SK-N-SH (cell line): Measurements from ENCODE around the gene ORC3. TPM values are rescaled to one million over a fixed set of nuclear protein-coding genes. Genes with fewer than 3 reads are reported as not detected.

ENCODE experiments used
- CTCF ChIA-PET: fragments of 300-600, 350-600 bp; formaldehyde crosslinking; extraction: SDS; loops from one replicate; lab custom pipeline; 2021; lab: Yijun Ruan, JAX
- POLR2A ChIA-PET: fragments of 350-600 bp; sonication (Branson Sonifier 250); formaldehyde crosslinking; extraction: SDS; loops from one replicate; lab custom pipeline; 2020; ENCODE audit warnings: antibody characterized with exemption, inconsistent platforms; lab: Yijun Ruan, JAX
- DNase-seq: peaks from one replicate; pipeline ENCODE4 v3.0.0; 2012
- H2AFZ ChIP-seq: fragments of 200-600 bp; sonication (generic); 2 replicates; pipeline ENCODE4 v1.8.1; 2016; ENCODE audit warnings: antibody characterized with exemption, mild to moderate bottlenecking, low read depth
- H3F3A ChIP-seq: fragments of 200-600 bp; sonication (generic); replicated peaks from 2 replicates; pipeline ENCODE3; 2016; ENCODE audit warnings: antibody characterized with exemption, mild to moderate bottlenecking; ENCODE audit not compliant: insufficient read depth
- H3K27ac ChIP-seq, 2 experiments: fragments of 200-500 bp in 1 of 2; fragments of 200-600 bp in 1 of 2; sonication (Bioruptor generic) in 1 of 2; sonication (generic), shearing (Covaris generic) in 1 of 2; 2 replicates each; pipeline versions ENCODE4 v1.5.1 to v1.6.1; 2014 to 2016; ENCODE audit warnings: low read depth in 2 of 2, inconsistent platforms in 1 of 2, low read length in 1 of 2, mild to moderate bottlenecking in 1 of 2, mixed read lengths in 1 of 2
- H3K27me3 ChIP-seq: fragments of 200-600 bp; sonication (generic), shearing (Covaris generic); 2 replicates; pipeline ENCODE4 v1.6.1; 2016; ENCODE audit warnings: mixed run types; ENCODE audit not compliant: insufficient read depth
- H3K36me3 ChIP-seq, 2 experiments: fragments of 200-500 bp in 1 of 2; fragments of 200-600 bp in 1 of 2; sonication (Bioruptor generic) in 1 of 2; sonication (generic) in 1 of 2; replicated peaks in 1 of 2; 2 replicates each; pipeline versions ENCODE3 to v1.5.1; 2014 to 2016; ENCODE audit warnings: low read length in 1 of 2, mild to moderate bottlenecking in 1 of 2; ENCODE audit not compliant: insufficient read depth in 2 of 2, control insufficient read depth in 1 of 2
- H3K4me1 ChIP-seq, 2 experiments: fragments of 200-500 bp in 1 of 2; fragments of 200-600 bp in 1 of 2; sonication (Bioruptor generic) in 1 of 2; sonication (generic), shearing (Covaris generic) in 1 of 2; 2 replicates each; pipeline versions ENCODE4 v1.5.1 to v1.6.1; 2014 to 2016; ENCODE audit warnings: low read depth in 1 of 2, low read length in 1 of 2, mixed run types in 1 of 2; ENCODE audit not compliant: insufficient read depth in 2 of 2, control insufficient read depth in 1 of 2
- H3K4me2 ChIP-seq: fragments of 200-600 bp; sonication (generic), shearing (Covaris generic); 2 replicates; pipeline ENCODE4 v1.6.1; 2017; ENCODE audit warnings: mixed run types
- H3K4me3 ChIP-seq, 2 experiments: fragments of 200-500 bp in 1 of 2; fragments of 200-600 bp in 1 of 2; sonication (Bioruptor generic) in 1 of 2; sonication (generic), shearing (Covaris generic) in 1 of 2; 2 replicates each; pipeline versions ENCODE4 v1.5.1 to v1.8.1; 2014 to 2016; ENCODE audit warnings: low read depth in 2 of 2, inconsistent platforms in 1 of 2, low read length in 1 of 2, mild to moderate bottlenecking in 1 of 2, mixed read lengths in 1 of 2, moderate library complexity in 1 of 2
- H3K79me2 ChIP-seq: fragments of 200-600 bp; sonication (generic); 2 replicates; pipeline ENCODE4 v1.8.1; 2017; ENCODE audit warnings: mild to moderate bottlenecking; ENCODE audit not compliant: insufficient read depth
- H3K9ac ChIP-seq: fragments of 200-600 bp; sonication (generic); 2 replicates; pipeline ENCODE4 v1.6.1; 2017; ENCODE audit warnings: mixed run types
- H3K9me2 ChIP-seq: fragments of 200-600 bp; sonication (generic); 2 replicates; pipeline ENCODE4 v1.6.1; 2017; ENCODE audit warnings: mixed run types
- H3K9me3 ChIP-seq: fragments of 200-600 bp; sonication (generic); 2 replicates; pipeline ENCODE4 v1.6.1; 2017; ENCODE audit warnings: mixed run types, mild to moderate bottlenecking, moderate library complexity
- H4K20me1 ChIP-seq: fragments of 200-600 bp; sonication (generic); 2 replicates; pipeline ENCODE4 v1.6.1; 2017; ENCODE audit warnings: mild to moderate bottlenecking, mixed run types; ENCODE audit not compliant: insufficient read depth
- ELF1 ChIP-seq: IDR thresholded peaks from 2 replicates; pipeline ENCODE4 v1.4.0; 2012
- EZH2phosphoT487 ChIP-seq: fragments of 200-600 bp; sonication (generic); IDR thresholded peaks from 2 replicates; pipeline ENCODE4 v1.6.1; 2017; ENCODE audit warnings: low read depth, mixed run types, mild to moderate bottlenecking, antibody characterized with exemption, moderate library complexity, borderline replicate concordance
- FOSL2 ChIP-seq: IDR thresholded peaks from 2 replicates; pipeline ENCODE4 v1.4.0; 2012; ENCODE audit warnings: low read depth, mild to moderate bottlenecking, moderate library complexity, borderline replicate concordance
- FOXJ3 ChIP-seq: sonication (generic); formaldehyde crosslinking; IDR thresholded peaks from 2 replicates; pipeline ENCODE4 v1.5.1; 2020; ENCODE audit warnings: mild to moderate bottlenecking, missing genetic modification reagents
- GABPA ChIP-seq: IDR thresholded peaks from 2 replicates; pipeline ENCODE4 v1.4.0; 2012; ENCODE audit warnings: low read depth, mild to moderate bottlenecking
- GATA2 ChIP-seq: sonication (generic); formaldehyde crosslinking; IDR thresholded peaks from 2 replicates; pipeline ENCODE4 v1.5.0; 2020; ENCODE audit warnings: mild to moderate bottlenecking, missing genetic modification reagents
- NFIC ChIP-seq: IDR thresholded peaks from 2 replicates; pipeline ENCODE4 v1.4.0; 2012; ENCODE audit warnings: borderline replicate concordance
- NRF1 ChIP-seq: IDR thresholded peaks from 2 replicates; pipeline ENCODE4 v1.6.1; 2012; ENCODE audit warnings: low read depth, mild to moderate bottlenecking, low read length
- RAD21 ChIP-seq: IDR thresholded peaks from 2 replicates; pipeline ENCODE4 v1.6.1; 2012; ENCODE audit warnings: mild to moderate bottlenecking, low read length
- SIN3A ChIP-seq: IDR thresholded peaks from 2 replicates; pipeline ENCODE4 v1.6.1; 2012; ENCODE audit warnings: low read depth, mild to moderate bottlenecking, low read length, moderate library complexity, borderline replicate concordance
- SMC3 ChIP-seq: IDR thresholded peaks from 2 replicates; pipeline ENCODE4 v1.6.1; 2012; ENCODE audit warnings: low read depth, low read length, improper control_type of control experiment
- TAF1 ChIP-seq: IDR thresholded peaks from 2 replicates; pipeline ENCODE4 v1.6.1; 2012; ENCODE audit warnings: low read depth, mild to moderate bottlenecking, low read length, moderate library complexity, borderline replicate concordance
- TEAD4 ChIP-seq: IDR thresholded peaks from 2 replicates; pipeline ENCODE4 v1.4.0; 2012; ENCODE audit warnings: mild to moderate bottlenecking, borderline replicate concordance; ENCODE audit not compliant: insufficient read depth
- USF1 ChIP-seq: IDR thresholded peaks from 2 replicates; pipeline ENCODE4 v1.4.0; 2012; ENCODE audit warnings: low read depth, borderline replicate concordance
- WGBS: methylation state at CpG from one replicate; pipeline ENCODE4 v1.1.6; 2017; ENCODE audit warnings: low lambda C conversion rate; 5-methylcytosine and 5-hydroxymethylcytosine counted together
- polyA plus RNA-seq, 3 experiments: library from polyadenylated mRNA; depleted of rRNA; stranded (reverse); fragments of >200 nt; gene quantifications; 2 replicates each; pipeline ENCODE4 v1.2.3, GENCODE V29; 2012
- TF ChIP-seq, protein P1 (sequence below): IDR thresholded peaks from 2 replicates; pipeline ENCODE4 v1.4.0; 2012; ENCODE audit warnings: low read depth, borderline replicate concordance
- TF ChIP-seq, protein P2 (sequence below): IDR thresholded peaks from 2 replicates; pipeline ENCODE4; 2012
- TF ChIP-seq, protein P3 (sequence below): IDR thresholded peaks from 2 replicates; pipeline ENCODE4 v1.4.0; 2012; ENCODE audit warnings: low read depth

ORC3 gene
- polyA plus RNA-seq, 1 of the 3 experiments (the other 2 are of a cell fraction) = 13.3 TPM

DNA sequence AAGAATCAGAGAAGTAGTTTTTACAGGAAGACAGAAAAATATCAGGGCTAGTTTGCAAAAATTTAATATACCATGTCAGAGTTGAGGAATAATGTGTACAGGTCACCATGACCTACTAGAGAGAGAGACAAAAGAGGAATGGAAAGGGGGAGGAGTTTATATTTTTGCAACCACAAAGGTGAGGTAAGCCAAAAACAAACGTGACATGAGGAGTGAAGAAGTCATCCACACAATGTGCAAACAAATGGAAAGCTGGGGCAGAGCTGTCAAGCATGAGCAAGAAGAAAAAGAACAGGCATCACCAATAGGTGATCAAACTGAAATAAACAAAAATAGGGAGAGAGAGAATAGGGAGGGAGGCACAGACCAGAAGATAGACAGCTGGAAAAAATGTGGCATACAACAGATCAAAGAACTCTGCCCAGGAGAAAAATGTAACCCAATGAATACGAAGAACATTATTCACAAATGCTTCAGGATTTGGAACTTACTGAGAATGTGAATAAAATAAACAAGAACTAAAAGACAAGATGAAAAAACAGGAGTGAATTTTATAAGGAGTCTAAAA is 15.6 kb upstream of the ORC3 start:
- Histone ChIP-seq H3K9ac (no peak overlapping the region), H2AFZ (no peak overlapping the region), H3K9me3 (no peaks in the 10 kb centered on the region), H4K20me1 (peaks cover 44% of the 10 kb centered on the region), H3K79me2 (peaks cover 97% of the 10 kb centered on the region), H3K36me3 (peaks cover 2 to 14% of the 10 kb centered on the region in 2 experiments), H3K27me3 (no peaks in the 10 kb centered on the region), H3K9me2 (no peaks in the 10 kb centered on the region), H3K27ac (no peak overlapping the region), H3K4me2 (no peak overlapping the region), H3K4me3 (no peak overlapping the region), H3F3A (no peaks in the 10 kb centered on the region), H3K4me1 (no peaks in the 10 kb centered on the region; a peak in 1 of 4 replicates)
- POLR2A ChIA-PET = no interaction called here
- no peak for DNase-seq
- CTCF ChIA-PET = no interaction called here
- TF ChIP-seq, protein P1, sequence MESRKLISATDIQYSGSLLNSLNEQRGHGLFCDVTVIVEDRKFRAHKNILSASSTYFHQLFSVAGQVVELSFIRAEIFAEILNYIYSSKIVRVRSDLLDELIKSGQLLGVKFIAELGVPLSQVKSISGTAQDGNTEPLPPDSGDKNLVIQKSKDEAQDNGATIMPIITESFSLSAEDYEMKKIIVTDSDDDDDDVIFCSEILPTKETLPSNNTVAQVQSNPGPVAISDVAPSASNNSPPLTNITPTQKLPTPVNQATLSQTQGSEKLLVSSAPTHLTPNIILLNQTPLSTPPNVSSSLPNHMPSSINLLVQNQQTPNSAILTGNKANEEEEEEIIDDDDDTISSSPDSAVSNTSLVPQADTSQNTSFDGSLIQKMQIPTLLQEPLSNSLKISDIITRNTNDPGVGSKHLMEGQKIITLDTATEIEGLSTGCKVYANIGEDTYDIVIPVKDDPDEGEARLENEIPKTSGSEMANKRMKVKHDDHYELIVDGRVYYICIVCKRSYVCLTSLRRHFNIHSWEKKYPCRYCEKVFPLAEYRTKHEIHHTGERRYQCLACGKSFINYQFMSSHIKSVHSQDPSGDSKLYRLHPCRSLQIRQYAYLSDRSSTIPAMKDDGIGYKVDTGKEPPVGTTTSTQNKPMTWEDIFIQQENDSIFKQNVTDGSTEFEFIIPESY = no peak
- TF ChIP-seq, protein P2, sequence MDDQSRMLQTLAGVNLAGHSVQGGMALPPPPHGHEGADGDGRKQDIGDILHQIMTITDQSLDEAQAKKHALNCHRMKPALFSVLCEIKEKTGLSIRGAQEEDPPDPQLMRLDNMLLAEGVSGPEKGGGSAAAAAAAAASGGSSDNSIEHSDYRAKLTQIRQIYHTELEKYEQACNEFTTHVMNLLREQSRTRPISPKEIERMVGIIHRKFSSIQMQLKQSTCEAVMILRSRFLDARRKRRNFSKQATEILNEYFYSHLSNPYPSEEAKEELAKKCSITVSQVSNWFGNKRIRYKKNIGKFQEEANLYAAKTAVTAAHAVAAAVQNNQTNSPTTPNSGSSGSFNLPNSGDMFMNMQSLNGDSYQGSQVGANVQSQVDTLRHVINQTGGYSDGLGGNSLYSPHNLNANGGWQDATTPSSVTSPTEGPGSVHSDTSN = no peak
- TF ChIP-seq RAD21 (no peak), USF1 (no peak), SMC3 (no peak), GABPA (no peak), TEAD4 (no peak)
- 76% methylated on average over 2 of the region's 2 CpGs for WGBS

GRCh38 chr6:87575423-87575822 is 14.5 kb upstream of the ORC3 start:
- no peak overlapping the region for H3K4me2 ChIP-seq
- no peak for TF ChIP-seq SMC3
- TF ChIP-seq SIN3A = no peak
- TF ChIP-seq, protein P3, sequence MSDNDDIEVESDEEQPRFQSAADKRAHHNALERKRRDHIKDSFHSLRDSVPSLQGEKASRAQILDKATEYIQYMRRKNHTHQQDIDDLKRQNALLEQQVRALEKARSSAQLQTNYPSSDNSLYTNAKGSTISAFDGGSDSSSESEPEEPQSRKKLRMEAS = no peak
- no peak for TF ChIP-seq NRF1
- TF ChIP-seq GABPA = no peak
- no peak for TF ChIP-seq FOSL2
- no peak for TF ChIP-seq USF1
- no peak for TF ChIP-seq TAF1
- no peak for TF ChIP-seq NFIC
- no peak for TF ChIP-seq FOXJ3
- TF ChIP-seq, protein P1 = no peak
- TF ChIP-seq ELF1 = no peak
- TF ChIP-seq GATA2 (CRISPR knock-in tag) = no peak
- TF ChIP-seq EZH2phosphoT487 = no peak

More at GRCh38 chr6:87575423-87575822, 14.5 kb upstream of the ORC3 start:
- ChIA-PET POLR2A (no interaction called here), CTCF (no interaction called here)
- Histone ChIP-seq H3K79me2 (peaks cover 93% of the 10 kb centered on the region), H3K9me2 (no peaks in the 10 kb centered on the region), H3K9me3 (no peaks in the 10 kb centered on the region), H3K27ac (no peak overlapping the region), H3K4me3 (no peak overlapping the region), H3K4me1 (no peaks in the 10 kb centered on the region; a peak in 1 of 4 replicates), H3K27me3 (no peaks in the 10 kb centered on the region), H2AFZ (no peak overlapping the region), H3F3A (no peaks in the 10 kb centered on the region), H3K36me3 (peaks cover 3 to 15% of the 10 kb centered on the region in 2 experiments), H3K9ac (no peak overlapping the region), H4K20me1 (peaks cover 39% of the 10 kb centered on the region)
- DNase-seq = no peak
- 96% methylated on average over 2 of the region's 2 CpGs for WGBS
